H9 (cell line): ENCODE data around the gene NAALADL1. TPM values are rescaled to one million over a fixed set of nuclear protein-coding genes. Genes with fewer than 3 reads are reported as not detected.

ENCODE experiments used
- DNase-seq: peaks from one replicate; pipeline ENCODE4 v3.0.0-alpha.2; 2017
- H2AFZ ChIP-seq: one replicate; pipeline ENCODE4 v1.6.1; 2013; ENCODE audit warnings: mild to moderate bottlenecking, low read length, control low read depth, moderate library complexity
- H2AK5ac ChIP-seq: 2 replicates; pipeline ENCODE4 v1.6.1; 2013; ENCODE audit warnings: low read length, control low read depth, mixed read lengths; ENCODE audit not compliant: insufficient read length
- H2BK120ac ChIP-seq: one replicate; pipeline ENCODE4 v1.6.1; 2013; ENCODE audit warnings: low read depth, mild to moderate bottlenecking, low read length, control low read depth, inconsistent platforms; ENCODE audit not compliant: poor library complexity, severe bottlenecking
- H2BK12ac ChIP-seq: 2 replicates; pipeline ENCODE4 v1.6.1; 2013; ENCODE audit warnings: low read length, control low read depth, mixed read lengths, low read depth; ENCODE audit not compliant: insufficient read length
- H2BK15ac ChIP-seq: 2 replicates; pipeline ENCODE4 v1.6.1; 2013; ENCODE audit warnings: low read depth, low read length, control low read depth
- H2BK20ac ChIP-seq: one replicate; pipeline ENCODE4 v1.6.1; 2013; ENCODE audit warnings: low read depth, mild to moderate bottlenecking, low read length, control low read depth, inconsistent platforms; ENCODE audit not compliant: poor library complexity, severe bottlenecking
- H2BK5ac ChIP-seq: 2 replicates; pipeline ENCODE4 v1.6.1; 2013; ENCODE audit warnings: low read length, control low read depth, mixed read lengths; ENCODE audit not compliant: insufficient read length
- H3K14ac ChIP-seq: 2 replicates; pipeline ENCODE4 v1.6.1; 2013; ENCODE audit warnings: low read length, control low read depth; ENCODE audit not compliant: insufficient read depth
- H3K18ac ChIP-seq: 2 replicates; pipeline ENCODE4 v1.6.1; 2013; ENCODE audit warnings: low read depth, mild to moderate bottlenecking, mixed read lengths, low read length, control low read depth; ENCODE audit not compliant: insufficient read length
- H3K23ac ChIP-seq: 2 replicates; pipeline ENCODE4 v1.6.1; 2013; ENCODE audit warnings: low read length, control low read depth, mixed read lengths, low read depth; ENCODE audit not compliant: insufficient read length
- H3K23me2 ChIP-seq: 2 replicates; pipeline ENCODE4 v1.6.1; 2013; ENCODE audit warnings: low read depth, mild to moderate bottlenecking, mixed read lengths, low read length, control low read depth; ENCODE audit not compliant: insufficient read length, poor library complexity, severe bottlenecking
- H3K27ac ChIP-seq: 2 replicates; pipeline ENCODE4 v1.5.1; 2013; ENCODE audit warnings: low read length, control low read depth, mixed read lengths, low read depth; ENCODE audit not compliant: insufficient read length
- H3K27me3 ChIP-seq: 2 replicates; pipeline ENCODE4 v1.6.1; 2013; ENCODE audit warnings: low read length, control low read depth, inconsistent platforms; ENCODE audit not compliant: insufficient read depth
- H3K4ac ChIP-seq: 2 replicates; pipeline ENCODE4 v1.6.1; 2013; ENCODE audit warnings: low read depth, mild to moderate bottlenecking, control low read depth, inconsistent platforms, low read length, moderate library complexity
- H3K4me1 ChIP-seq: 2 replicates; pipeline ENCODE4 v1.6.1; 2013; ENCODE audit warnings: low read length, control low read depth, inconsistent platforms; ENCODE audit not compliant: insufficient read depth
- H3K4me2 ChIP-seq: 2 replicates; pipeline ENCODE4 v1.6.1; 2013; ENCODE audit warnings: low read length, control low read depth, mixed read lengths; ENCODE audit not compliant: insufficient read length, insufficient read depth
- H3K56ac ChIP-seq: 2 replicates; pipeline ENCODE4 v1.6.1; 2013; ENCODE audit warnings: low read depth, mild to moderate bottlenecking, mixed read lengths, low read length, control low read depth; ENCODE audit not compliant: insufficient read length
- H3K79me1 ChIP-seq: 2 replicates; pipeline ENCODE4 v1.6.1; 2013; ENCODE audit warnings: low read depth, mild to moderate bottlenecking, moderate library complexity, low read length, control low read depth, inconsistent platforms; ENCODE audit not compliant: insufficient read depth, poor library complexity, severe bottlenecking
- H3K79me2 ChIP-seq: 2 replicates; pipeline ENCODE4 v1.6.1; 2013; ENCODE audit warnings: low read length, control low read depth, inconsistent platforms; ENCODE audit not compliant: insufficient read depth
- H3K9ac ChIP-seq: 2 replicates; pipeline ENCODE4 v1.6.1; 2013; ENCODE audit warnings: low read length, control low read depth, mixed read lengths; ENCODE audit not compliant: insufficient read length; ENCODE audit errors: extremely low read depth
- H3K9me3 ChIP-seq: one replicate; pipeline ENCODE4 v1.6.1; 2013; ENCODE audit warnings: low read depth, low read length, inconsistent platforms; ENCODE audit not compliant: control insufficient read depth
- H3T11ph ChIP-seq: one replicate; pipeline ENCODE4 v1.6.1; 2013; ENCODE audit warnings: mild to moderate bottlenecking, low read length, control low read depth, inconsistent platforms
- H4K20me1 ChIP-seq: one replicate; pipeline ENCODE4 v1.6.1; 2013; ENCODE audit not compliant: control insufficient read depth, insufficient read length, insufficient read depth
- H4K5ac ChIP-seq: 2 replicates; pipeline ENCODE4 v1.6.1; 2013; ENCODE audit warnings: low read depth, mild to moderate bottlenecking, mixed read lengths, low read length, control low read depth; ENCODE audit not compliant: insufficient read length
- H4K8ac ChIP-seq: replicated peaks from 2 replicates; pipeline ENCODE4 v1.6.1; 2013; ENCODE audit warnings: low read length, control low read depth, mixed read lengths, low read depth; ENCODE audit not compliant: insufficient read length
- H4K91ac ChIP-seq: 2 replicates; pipeline ENCODE4 v1.6.1; 2013; ENCODE audit warnings: low read depth, mild to moderate bottlenecking, moderate library complexity, mixed read lengths, low read length, control low read depth; ENCODE audit not compliant: insufficient read length
- H3K27ac Mint-ChIP-seq, 3 experiments: 2 replicates in 2 of 3; 3 replicates in 1 of 3; pipeline ENCODE4 v1.8.0; 2020 to 2021; ENCODE audit warnings: mixed read lengths in 3 of 3, mild to moderate bottlenecking in 1 of 3, moderate library complexity in 1 of 3
- H3K27me3 Mint-ChIP-seq: 2 replicates; pipeline ENCODE4 v1.8.0; 2021; ENCODE audit warnings: low read depth, mild to moderate bottlenecking, moderate library complexity, mixed read lengths
- H3K36me3 Mint-ChIP-seq, 3 experiments: 2 replicates in 2 of 3; 3 replicates in 1 of 3; pipeline ENCODE4 v1.8.0; 2020 to 2021; ENCODE audit warnings: low read depth in 3 of 3, mixed read lengths in 3 of 3; ENCODE audit not compliant: insufficient read depth in 1 of 3
- H3K4me1 Mint-ChIP-seq, 2 experiments: 2 replicates each; pipeline ENCODE4 v1.8.0; 2020; ENCODE audit warnings: mixed read lengths in 2 of 2
- H3K4me3 Mint-ChIP-seq, 2 experiments: 2 replicates in 1 of 2; 3 replicates in 1 of 2; pipeline ENCODE4 v1.8.0; 2020 to 2021; ENCODE audit warnings: mild to moderate bottlenecking in 2 of 2, mixed read lengths in 2 of 2, moderate library complexity in 1 of 2
- H3K9me3 Mint-ChIP-seq, 2 experiments: 2 replicates in 1 of 2; 3 replicates in 1 of 2; pipeline ENCODE4 v1.8.0; 2020; ENCODE audit warnings: mild to moderate bottlenecking in 2 of 2, mixed read lengths in 2 of 2, moderate library complexity in 1 of 2
- WGBS: extraction: QIAGEN DNeasy Blood & Tissue Kit; methylation state at CpG from one replicate; pipeline ENCODE4 v1.1.7; 2013; ENCODE audit warnings: missing lambda C conversion rate, low lambda C conversion rate, mixed read lengths; ENCODE audit not compliant: insufficient read length; ENCODE audit errors: extremely low coverage; 5-methylcytosine and 5-hydroxymethylcytosine counted together
- total RNA-seq: library from RNA; stranded (reverse); gene quantifications from 2 replicates; pipeline ENCODE4 v1.2.1, GENCODE V29; 2021
- TF ChIP-seq, protein P1 (sequence below): fragments of 200-600 bp; sonication (generic); conservative IDR thresholded peaks from 3 replicates; pipeline ENCODE4 v1.8.0; 2021; ENCODE audit warnings: antibody characterized with exemption, mild to moderate bottlenecking

The NAALADL1 gene
- total RNA-seq, 1 experiment from 2014 or later, result 1.0 TPM

DNA sequence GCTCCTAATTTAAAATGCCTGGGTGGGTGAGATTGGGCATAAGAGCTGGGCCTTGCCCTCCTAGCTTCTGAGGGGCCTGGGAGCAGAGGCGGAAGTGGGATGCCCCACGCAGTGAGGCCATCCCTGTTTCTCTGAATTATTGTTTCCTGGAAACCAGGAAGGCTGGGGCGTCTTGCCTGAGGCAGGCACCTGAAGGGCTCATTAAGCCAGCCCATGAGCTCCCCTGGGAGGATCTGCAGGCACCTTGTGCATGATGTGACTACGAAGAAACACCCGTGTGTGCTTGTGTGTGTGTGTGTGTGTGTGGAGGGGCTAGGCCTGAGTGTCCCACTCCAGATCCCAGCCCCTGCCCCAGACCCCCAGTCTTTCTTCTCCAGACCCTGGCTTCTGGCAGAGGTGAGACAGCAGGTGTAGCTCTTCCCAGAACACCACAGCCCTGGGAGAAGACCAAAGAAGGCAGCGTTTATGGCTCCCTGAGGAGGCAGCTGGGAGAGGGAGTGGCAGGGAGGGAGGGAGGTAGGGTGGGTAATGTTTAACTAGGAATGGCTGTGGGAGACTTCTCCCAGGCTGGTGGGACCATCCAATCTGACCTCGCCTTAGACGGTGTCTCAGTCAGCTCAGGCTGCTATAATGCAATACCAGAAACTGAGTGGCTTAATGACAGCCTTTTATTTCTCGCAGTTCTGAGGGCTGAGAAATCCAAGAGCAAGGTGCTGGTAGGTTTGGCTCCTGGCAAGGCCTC lies 59.5 kb downstream of the NAALADL1 start:
- no peak overlapping the region for H3T11ph ChIP-seq
- peaks cover 1% of the 10 kb centered on the region; the same call in 1 of the 2 replicates for H3K27me3 Mint-ChIP-seq
- no peak overlapping the region for H2BK15ac ChIP-seq
- no peak overlapping the region; a peak in 1 of 5 replicates for H3K4me3 Mint-ChIP-seq
- no peak overlapping the region for H4K5ac ChIP-seq
- no peak overlapping the region for H3K4me2 ChIP-seq
- no peak overlapping the region for H3K56ac ChIP-seq
- no peaks in the 10 kb centered on the region for H3K79me2 ChIP-seq
- no peak overlapping the region for H3K27ac Mint-ChIP-seq
- no peaks in the 10 kb centered on the region for H3K27me3 ChIP-seq
- H3K4ac ChIP-seq, result no peak overlapping the region
- no peak overlapping the region for H3K23ac ChIP-seq
- no peak overlapping the region for H2BK20ac ChIP-seq
- no peak overlapping the region for H3K18ac ChIP-seq
- TF ChIP-seq, protein P1, sequence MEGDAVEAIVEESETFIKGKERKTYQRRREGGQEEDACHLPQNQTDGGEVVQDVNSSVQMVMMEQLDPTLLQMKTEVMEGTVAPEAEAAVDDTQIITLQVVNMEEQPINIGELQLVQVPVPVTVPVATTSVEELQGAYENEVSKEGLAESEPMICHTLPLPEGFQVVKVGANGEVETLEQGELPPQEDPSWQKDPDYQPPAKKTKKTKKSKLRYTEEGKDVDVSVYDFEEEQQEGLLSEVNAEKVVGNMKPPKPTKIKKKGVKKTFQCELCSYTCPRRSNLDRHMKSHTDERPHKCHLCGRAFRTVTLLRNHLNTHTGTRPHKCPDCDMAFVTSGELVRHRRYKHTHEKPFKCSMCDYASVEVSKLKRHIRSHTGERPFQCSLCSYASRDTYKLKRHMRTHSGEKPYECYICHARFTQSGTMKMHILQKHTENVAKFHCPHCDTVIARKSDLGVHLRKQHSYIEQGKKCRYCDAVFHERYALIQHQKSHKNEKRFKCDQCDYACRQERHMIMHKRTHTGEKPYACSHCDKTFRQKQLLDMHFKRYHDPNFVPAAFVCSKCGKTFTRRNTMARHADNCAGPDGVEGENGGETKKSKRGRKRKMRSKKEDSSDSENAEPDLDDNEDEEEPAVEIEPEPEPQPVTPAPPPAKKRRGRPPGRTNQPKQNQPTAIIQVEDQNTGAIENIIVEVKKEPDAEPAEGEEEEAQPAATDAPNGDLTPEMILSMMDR, result no peak
- no peak overlapping the region for H4K8ac ChIP-seq
- no peaks in the 10 kb centered on the region for H3K79me1 ChIP-seq
- no peaks in the 10 kb centered on the region for H3K23me2 ChIP-seq
- no peak overlapping the region for H2BK5ac ChIP-seq
- H4K91ac ChIP-seq, result no peak overlapping the region
- no peak overlapping the region for H3K9ac ChIP-seq
- no peak for DNase-seq
- WGBS, result no CpG with 5 or more reads among the region's 9 CpGs
- H3K9me3 Mint-ChIP-seq, result no peaks in the 10 kb centered on the region
- no peaks in the 10 kb centered on the region for H3K36me3 Mint-ChIP-seq
- peaks cover 17 to 21% of the 10 kb centered on the region in 2 experiments for H3K4me1 Mint-ChIP-seq
- no peak overlapping the region for H2AK5ac ChIP-seq
- no peaks in the 10 kb centered on the region for H3K9me3 ChIP-seq
- no peak overlapping the region for H2BK12ac ChIP-seq
- H3K4me1 ChIP-seq, result peaks cover 4% of the 10 kb centered on the region; the same call in 1 of the 2 replicates
- H3K14ac ChIP-seq, result no peak overlapping the region
- no peak overlapping the region for H2BK120ac ChIP-seq
- no peak overlapping the region for H2AFZ ChIP-seq
- H4K20me1 ChIP-seq, result no peaks in the 10 kb centered on the region
- no peak overlapping the region for H3K27ac ChIP-seq
